ENCODE data around the gene FAM24B.

DNA sequence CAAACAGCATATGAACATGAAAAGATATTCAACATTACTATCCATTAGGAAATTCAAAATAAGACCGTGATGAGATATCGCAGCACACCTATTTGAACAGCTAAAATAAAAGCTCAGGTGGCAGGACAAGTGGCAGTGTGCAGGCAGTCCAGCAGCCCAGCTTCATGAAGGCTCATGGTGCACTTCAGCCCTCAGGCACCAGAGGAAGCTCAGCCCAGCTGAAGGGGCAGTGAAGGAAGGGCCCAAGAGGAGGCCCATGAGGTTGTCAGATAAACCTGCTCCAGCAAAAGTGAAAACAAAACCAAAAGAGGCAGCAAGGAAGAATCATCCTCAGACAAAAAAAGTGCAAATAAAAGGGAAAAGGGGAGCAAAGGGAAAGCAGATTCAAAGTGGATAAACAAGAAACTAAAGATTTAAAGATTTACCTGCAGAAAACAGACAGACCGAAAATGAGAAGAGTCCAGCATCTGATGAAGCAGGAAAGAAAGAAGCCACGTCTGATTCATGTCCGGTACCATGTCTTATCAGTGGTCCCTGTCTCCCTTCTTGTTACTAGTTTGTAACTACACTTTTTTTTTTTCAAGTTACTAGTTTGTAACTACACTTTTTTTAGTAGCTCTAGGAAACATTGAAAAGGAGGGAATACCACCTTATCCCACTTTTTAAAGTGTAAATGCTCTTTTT lies 15.0 kb upstream of the FAM24B start:
- no peak for TF ChIP-seq EZH2 (IDR thresholded peaks at IDR 0.05; ENCODE audit: insufficient read depth, poor library complexity, severe bottlenecking)
- no peak for TF ChIP-seq EZH2phosphoT487 (IDR thresholded peaks at IDR 0.05; ENCODE audit: insufficient read depth, low read depth)
